Measurements from ENCODE around the gene MIPOL1.
"Not testable (repeated sequence)": the region's sequence is repeated elsewhere in the genome, so short reads cannot be mapped to it uniquely, and the experiment has no call there.

MIPOL1 gene

DNA sequence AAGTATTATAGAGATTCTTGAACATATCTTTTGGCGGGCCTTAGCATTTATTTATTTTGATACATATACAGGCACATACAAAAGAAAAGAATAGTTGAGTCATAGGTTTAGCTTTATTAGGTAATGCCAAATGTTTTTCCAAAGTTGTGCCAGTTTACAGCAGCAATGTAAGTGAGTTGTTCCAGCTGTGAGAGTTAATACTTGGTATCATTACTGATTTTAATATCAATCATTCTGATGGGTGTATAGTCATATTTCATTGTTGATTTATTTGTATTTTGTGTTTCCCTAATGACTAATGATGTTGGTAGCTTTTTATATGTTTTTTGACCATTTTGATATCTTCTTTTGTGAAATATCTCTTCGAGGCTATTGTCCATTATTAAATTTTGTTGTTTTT is 122.4 kb downstream of the MIPOL1 start:
- no peaks in the 10 kb centered on the region for H3K4me1 Mint-ChIP-seq (ENCODE audit: low read depth)
- H3K27ac Mint-ChIP-seq: no peak overlapping the region
- peaks cover 2% of the 10 kb centered on the region for H3K9me3 Mint-ChIP-seq
- H3K36me3 Mint-ChIP-seq (ENCODE audit: low read depth): no peaks in the 10 kb centered on the region
- intact Hi-C loops (cut with micrococcal nuclease): no loop called here
- no peaks in the 10 kb centered on the region for H3K27me3 Mint-ChIP-seq
- H3K4me3 Mint-ChIP-seq: no peak overlapping the region

DNA sequence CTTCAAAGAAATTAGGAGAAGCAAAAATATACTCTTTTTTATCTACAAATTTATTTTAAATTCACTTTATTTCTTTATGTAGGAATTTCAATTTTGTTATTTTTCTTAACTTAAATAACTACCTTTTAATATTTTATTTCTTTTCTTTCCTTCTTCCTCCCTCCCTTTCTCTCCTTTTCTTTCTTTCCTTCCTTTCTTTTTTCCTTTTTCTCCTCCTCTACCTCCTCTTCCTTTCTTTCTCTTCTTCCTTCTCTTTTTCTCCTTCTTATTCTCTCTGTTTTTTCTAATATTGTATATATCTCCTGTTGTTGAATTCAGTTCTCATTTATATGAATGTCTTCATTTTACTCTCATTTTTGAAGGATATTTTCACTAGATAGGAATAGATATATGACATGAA is 127.6 kb downstream of the MIPOL1 start:
- H3K36me3 Mint-ChIP-seq (ENCODE audit: low read depth): no peaks in the 10 kb centered on the region
- H3K27ac Mint-ChIP-seq: no peak overlapping the region
- no peaks in the 10 kb centered on the region for H3K27me3 Mint-ChIP-seq
- no peaks in the 10 kb centered on the region for H3K4me1 Mint-ChIP-seq (ENCODE audit: low read depth)
- H3K9me3 Mint-ChIP-seq: peaks cover 9% of the 10 kb centered on the region
- H3K4me3 Mint-ChIP-seq: no peak overlapping the region
- intact Hi-C loops (cut with micrococcal nuclease): no loop called here

- intact Hi-C loops (cut with micrococcal nuclease): no loop called here
- Mint-ChIP-seq H3K4me1 (ENCODE audit: low read depth) (no peaks in the 10 kb centered on the region), H3K4me3 (no peak overlapping the region), H3K27ac (no peak overlapping the region), H3K36me3 (ENCODE audit: low read depth) (no peaks in the 10 kb centered on the region), H3K27me3 (no peaks in the 10 kb centered on the region), H3K9me3 (peaks cover 9% of the 10 kb centered on the region)
Observed at GRCh38 chr14:37326434-37326833, 128.7 kb downstream of the MIPOL1 start.

DNA sequence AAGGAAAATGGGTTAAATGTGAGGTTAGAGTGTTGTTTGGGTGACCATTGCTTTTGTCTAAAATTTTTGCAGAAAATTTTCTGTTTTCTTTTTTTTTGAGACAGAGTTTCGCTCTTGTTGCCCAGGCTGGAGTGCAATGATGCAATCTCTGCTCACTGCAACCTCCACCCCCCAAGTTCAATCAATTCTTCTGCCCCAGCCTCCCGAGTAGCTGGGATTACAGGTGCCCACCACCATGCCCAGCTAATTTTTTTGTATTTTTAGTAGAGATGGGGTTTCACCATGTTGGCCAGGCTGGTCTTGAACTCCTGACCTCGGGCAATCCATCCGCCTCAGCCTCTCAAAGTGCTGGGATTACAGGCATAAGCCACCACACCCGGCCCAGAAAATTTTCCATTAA is 130.2 kb downstream of the MIPOL1 start:
- not testable (repeated sequence) for H3K27ac Mint-ChIP-seq, H3K4me3 Mint-ChIP-seq

DNA sequence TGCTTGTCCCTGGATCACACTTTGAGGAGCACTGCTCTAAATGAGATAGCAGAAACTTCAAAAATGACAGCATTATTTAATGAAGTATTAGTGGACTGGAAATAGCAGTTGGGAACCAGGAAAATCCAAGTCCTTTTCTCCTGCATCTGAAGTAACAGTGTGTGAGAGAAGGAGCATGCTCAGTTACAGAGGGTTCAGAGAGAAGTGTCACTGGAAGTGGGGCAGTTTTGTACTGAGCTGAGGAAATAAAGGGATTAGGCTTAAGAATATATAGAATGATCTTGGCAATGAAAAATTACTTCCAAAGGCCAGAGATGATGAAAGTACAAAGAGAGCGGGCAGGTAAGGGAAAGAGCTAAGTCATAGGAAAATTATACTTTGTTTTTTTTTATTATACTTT is 130.9 kb downstream of the MIPOL1 start:
- Mint-ChIP-seq H3K4me1 (ENCODE audit: low read depth) (no peaks in the 10 kb centered on the region), H3K27ac (no peak overlapping the region), H3K27me3 (no peaks in the 10 kb centered on the region), H3K4me3 (no peak overlapping the region), H3K36me3 (ENCODE audit: low read depth) (no peaks in the 10 kb centered on the region), H3K9me3 (peaks cover 9% of the 10 kb centered on the region)
- intact Hi-C loops (cut with micrococcal nuclease): no loop called here

More for the DNA sequence above, 130.2 kb downstream of the MIPOL1 start:
- H3K36me3 Mint-ChIP-seq (ENCODE audit: low read depth); H3K9me3 Mint-ChIP-seq; H3K4me1 Mint-ChIP-seq (ENCODE audit: low read depth); intact Hi-C loops (cut with micrococcal nuclease); H3K27me3 Mint-ChIP-seq: not testable (repeated sequence)

- Mint-ChIP-seq H3K27ac (no peak overlapping the region), H3K4me1 (ENCODE audit: low read depth) (no peaks in the 10 kb centered on the region), H3K9me3 (peaks cover 9% of the 10 kb centered on the region), H3K36me3 (ENCODE audit: low read depth) (no peaks in the 10 kb centered on the region), H3K27me3 (no peaks in the 10 kb centered on the region), H3K4me3 (no peak overlapping the region)
- intact Hi-C loops (cut with micrococcal nuclease): no loop called here
Observed at GRCh38 chr14:37329189-37330001, 131.7 kb downstream of the MIPOL1 start.

GRCh38 chr14:37330910-37331309 is 133.2 kb downstream of the MIPOL1 start:
- intact Hi-C loops (cut with micrococcal nuclease): no loop called here
- H3K9me3 Mint-ChIP-seq: no peaks in the 10 kb centered on the region
- H3K27ac Mint-ChIP-seq: no peak overlapping the region
- no peak overlapping the region for H3K4me3 Mint-ChIP-seq
- no peaks in the 10 kb centered on the region for H3K36me3 Mint-ChIP-seq (ENCODE audit: low read depth)
- no peaks in the 10 kb centered on the region for H3K27me3 Mint-ChIP-seq
- H3K4me1 Mint-ChIP-seq (ENCODE audit: low read depth): no peaks in the 10 kb centered on the region

DNA sequence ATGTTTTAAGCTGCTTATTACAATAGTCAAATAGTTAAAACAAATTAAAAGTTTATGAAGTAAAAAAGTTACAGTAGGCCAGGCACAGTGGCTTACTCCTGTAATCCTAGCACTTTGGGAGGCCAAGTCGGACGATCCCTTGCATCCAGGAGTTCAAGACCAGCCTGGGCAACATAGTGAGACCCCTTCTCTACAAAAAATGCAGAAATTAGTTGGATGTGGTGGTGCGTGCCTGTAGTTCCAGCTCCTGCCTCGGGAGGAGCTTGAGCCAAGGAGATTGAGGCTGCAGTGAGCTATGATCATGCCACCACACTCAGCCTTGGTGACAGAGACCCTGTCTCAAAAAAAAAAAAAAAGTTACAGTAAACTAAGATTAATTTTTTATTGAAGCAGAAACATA is 142.6 kb downstream of the MIPOL1 start:
- H3K4me3 Mint-ChIP-seq: no peak overlapping the region

GRCh38 chr14:37343307-37344094 is 145.8 kb downstream of the MIPOL1 start:
- peaks cover 20% of the 10 kb centered on the region for H3K9me3 Mint-ChIP-seq
- H3K36me3 Mint-ChIP-seq (ENCODE audit: low read depth): no peaks in the 10 kb centered on the region
- H3K27me3 Mint-ChIP-seq: no peaks in the 10 kb centered on the region
- intact Hi-C loops (cut with micrococcal nuclease): no loop called here
- H3K27ac Mint-ChIP-seq: no peak overlapping the region
- H3K4me3 Mint-ChIP-seq: no peak overlapping the region
- no peaks in the 10 kb centered on the region for H3K4me1 Mint-ChIP-seq (ENCODE audit: low read depth)

More for the DNA sequence above, 142.6 kb downstream of the MIPOL1 start:
- Mint-ChIP-seq H3K27ac (no peak overlapping the region), H3K4me1 (ENCODE audit: low read depth) (no peaks in the 10 kb centered on the region), H3K27me3 (no peaks in the 10 kb centered on the region), H3K36me3 (ENCODE audit: low read depth) (no peaks in the 10 kb centered on the region), H3K9me3 (peaks cover 15% of the 10 kb centered on the region)
- intact Hi-C loops (cut with micrococcal nuclease): no loop called here

DNA sequence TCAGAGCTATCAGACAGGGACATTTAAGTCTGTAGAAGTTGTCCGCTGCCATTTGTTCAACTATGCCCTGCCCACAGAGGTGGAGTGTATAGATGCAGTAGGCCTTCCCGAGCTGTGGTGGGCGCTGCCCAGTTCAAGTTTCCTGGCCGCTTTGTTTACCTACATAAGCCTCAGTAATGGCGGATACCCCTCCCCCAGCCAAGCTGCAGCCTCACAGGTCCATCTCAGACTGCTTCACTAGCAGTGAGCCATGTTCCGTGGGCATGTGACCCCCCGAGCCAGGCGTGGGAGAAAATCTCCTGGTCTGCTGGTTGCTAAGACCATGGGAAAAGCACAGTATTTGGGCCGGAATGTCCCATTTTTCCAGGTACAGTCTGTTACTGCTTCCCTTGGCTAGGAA is 165.9 kb downstream of the MIPOL1 start:
- Mint-ChIP-seq H3K4me1 (ENCODE audit: low read depth) (no peaks in the 10 kb centered on the region), H3K27ac (no peak overlapping the region), H3K9me3 (peaks cover 76% of the 10 kb centered on the region), H3K27me3 (no peaks in the 10 kb centered on the region), H3K4me3 (no peak overlapping the region), H3K36me3 (ENCODE audit: low read depth) (no peaks in the 10 kb centered on the region)
- intact Hi-C loops (cut with micrococcal nuclease): no loop called here

GRCh38 chr14:37369425-37369824 is 171.7 kb downstream of the MIPOL1 start:
- Mint-ChIP-seq H3K27me3 (no peaks in the 10 kb centered on the region), H3K4me3 (no peak overlapping the region), H3K36me3 (ENCODE audit: low read depth) (no peaks in the 10 kb centered on the region), H3K9me3 (peaks cover 26% of the 10 kb centered on the region), H3K27ac (no peak overlapping the region), H3K4me1 (ENCODE audit: low read depth) (no peaks in the 10 kb centered on the region)
- intact Hi-C loops (cut with micrococcal nuclease): no loop called here

GRCh38 chr14:37375566-37375965 is 177.8 kb downstream of the MIPOL1 start:
- H3K27ac Mint-ChIP-seq: no peak overlapping the region

DNA sequence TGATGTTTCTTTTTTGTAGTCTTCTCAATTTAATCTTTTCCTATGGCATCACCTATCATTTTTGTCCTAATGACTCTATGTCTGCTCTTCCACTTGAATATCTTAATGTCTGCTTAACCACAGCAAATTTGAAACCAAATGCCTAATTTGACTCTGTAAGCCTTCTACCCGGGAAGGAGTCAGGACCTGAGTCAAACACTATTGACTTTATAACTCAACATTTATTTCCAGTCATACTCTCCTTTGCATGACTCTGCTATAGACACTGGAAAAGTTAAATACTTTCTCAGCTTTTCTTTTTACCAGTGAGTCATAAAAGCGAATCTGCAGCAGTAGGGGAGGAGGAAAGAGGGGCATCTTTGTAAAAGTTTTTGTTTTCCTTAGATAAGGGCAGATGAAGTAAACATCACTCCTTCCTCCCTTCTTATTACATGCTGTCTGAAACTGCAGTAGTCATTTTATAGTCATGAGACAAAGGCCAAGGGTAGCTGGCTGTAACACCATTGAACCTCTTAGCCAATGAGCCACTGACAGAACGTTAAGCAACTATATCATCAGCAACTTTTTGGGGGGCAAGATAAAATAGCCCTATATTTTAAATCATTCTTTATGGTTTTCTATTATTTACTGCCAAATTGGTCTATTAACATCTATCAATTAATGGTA is 179.3 kb downstream of the MIPOL1 start:
- Mint-ChIP-seq H3K27ac (no peak overlapping the region), H3K9me3 (peaks cover 14% of the 10 kb centered on the region)

More at GRCh38 chr14:37375566-37375965, 177.8 kb downstream of the MIPOL1 start:
- Mint-ChIP-seq H3K4me3 (no peak overlapping the region), H3K27me3 (no peaks in the 10 kb centered on the region), H3K36me3 (ENCODE audit: low read depth) (no peaks in the 10 kb centered on the region), H3K4me1 (ENCODE audit: low read depth) (no peaks in the 10 kb centered on the region), H3K9me3 (peaks cover 14% of the 10 kb centered on the region)
- intact Hi-C loops (cut with micrococcal nuclease): no loop called here

More for the DNA sequence above, 179.3 kb downstream of the MIPOL1 start:
- Mint-ChIP-seq H3K4me1 (ENCODE audit: low read depth) (no peaks in the 10 kb centered on the region), H3K27me3 (no peaks in the 10 kb centered on the region), H3K4me3 (no peak overlapping the region), H3K36me3 (ENCODE audit: low read depth) (no peaks in the 10 kb centered on the region)
- intact Hi-C loops (cut with micrococcal nuclease): no loop called here

All from dendritic cell treated with granulocyte-macrophage colony-stimulating factor and Interleukin-4, amounts not matched to agents 40 ng/mL and 50 ng/mL, for 4 days (primary cell).